Measurements from ENCODE around the gene PTH1R. TPM values are rescaled to one million over a fixed set of nuclear protein-coding genes. Genes with fewer than 3 reads are reported as not detected.

Gene PTH1R
- total and polyA plus RNA-seq, 3 donors from 2014 or later, result 8.4 to 11.3 (median 10.2) TPM

Small RNAs within 50 kb of the gene (small RNA-seq; reads per million reads assigned to genes)
- 0 reads per million in 2 donors for gene AC109583.2

Other genes starting within 250 kb of the PTH1R start
- 10 to 100 TPM in 1 of 2 donors, 1 to 10 TPM in 1; 5.4 to 11.2 TPM for gene ALS2CL, start 184.0 kb upstream of the PTH1R start, total RNA-seq
- 4.4 TPM for gene ALS2CL, start 184.0 kb upstream of the PTH1R start, polyA plus RNA-seq (ENCODE audit: insufficient read depth, low read depth, low replicate concordance)
- 1 to 10 TPM; 1.5 to 2.3 TPM for gene TMIE, start 176.3 kb upstream of the PTH1R start, total RNA-seq
- 1.8 TPM for gene TMIE, start 176.3 kb upstream of the PTH1R start, polyA plus RNA-seq (ENCODE audit: insufficient read depth, low read depth, low replicate concordance)
- gene PRSS50, start 159.9 kb upstream of the PTH1R start, total RNA-seq, result 1 to 10 TPM; 3.8 to 6.2 TPM
- 0.92 TPM for gene PRSS50, start 159.9 kb upstream of the PTH1R start, polyA plus RNA-seq (ENCODE audit: insufficient read depth, low read depth, low replicate concordance)
- gene MYL3, start 14.3 kb upstream of the PTH1R start, total RNA-seq, result 1 to 10 TPM; 1.2 to 3.0 TPM
- gene MYL3, start 14.3 kb upstream of the PTH1R start, polyA plus RNA-seq (ENCODE audit: insufficient read depth, low read depth, low replicate concordance), result 14.5 TPM
- 10 to 100 TPM; 59.6 to 66.6 TPM for gene CCDC12, start 99.0 kb downstream of the PTH1R start, total RNA-seq
- gene CCDC12, start 99.0 kb downstream of the PTH1R start, polyA plus RNA-seq (ENCODE audit: insufficient read depth, low read depth, low replicate concordance), result 43.3 TPM
- 10 to 100 TPM; 40.2 to 44.8 TPM for gene NBEAL2, start 101.9 kb downstream of the PTH1R start, total RNA-seq
- 16.2 TPM for gene NBEAL2, start 101.9 kb downstream of the PTH1R start, polyA plus RNA-seq (ENCODE audit: insufficient read depth, low read depth, low replicate concordance)

Measured in testis (tissue), 3 donors.